PFSK-1 (cell line): Measurements from ENCODE around the gene SLC25A34.

Experiments
- POLR2AphosphoS5 ChIP-seq: IDR thresholded peaks from 2 replicates; pipeline ENCODE4 v1.6.1; 2012; ENCODE audit warnings: low read depth, mild to moderate bottlenecking, control low read depth, low read length, moderate library complexity
- TAF1 ChIP-seq: IDR thresholded peaks from 2 replicates; pipeline ENCODE4 v1.6.1; 2012; ENCODE audit warnings: low read length, control low read depth, borderline replicate concordance; ENCODE audit not compliant: insufficient read depth
- TF ChIP-seq, protein P1 (sequence below), 2 experiments: IDR thresholded peaks; 2 replicates each; pipeline versions ENCODE4 v1.6.1 to v1.8.0; 2011 to 2012; ENCODE audit warnings: low read depth in 2 of 2, low read length in 2 of 2, control low read depth in 1 of 2, inconsistent platforms in 1 of 2, mild to moderate bottlenecking in 1 of 2, moderate library complexity in 1 of 2; ENCODE audit not compliant: insufficient read depth in 1 of 2

DNA sequence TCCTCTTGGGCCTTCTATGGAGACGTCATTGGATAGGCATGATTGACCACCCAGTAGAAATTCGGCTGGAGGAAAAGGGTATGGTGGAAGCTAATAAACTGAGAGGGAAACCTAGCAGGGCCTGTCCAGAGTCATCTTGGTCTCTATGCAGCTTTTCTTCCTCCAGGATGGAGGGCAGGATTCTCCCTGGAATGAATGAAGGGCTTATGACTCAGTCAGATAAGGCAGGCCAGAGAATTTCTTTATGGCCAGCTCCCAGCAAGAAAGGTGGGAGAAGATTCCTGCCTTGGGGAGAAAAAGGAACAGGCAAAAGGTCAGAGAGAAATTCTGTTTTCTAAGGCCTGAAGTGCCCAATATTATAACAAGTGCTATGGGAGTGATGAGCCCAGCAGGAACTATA lies 39.6 kb downstream of the SLC25A34 start:
- TF ChIP-seq TAF1 (no peak), POLR2AphosphoS5 (no peak)
- TF ChIP-seq, protein P1, sequence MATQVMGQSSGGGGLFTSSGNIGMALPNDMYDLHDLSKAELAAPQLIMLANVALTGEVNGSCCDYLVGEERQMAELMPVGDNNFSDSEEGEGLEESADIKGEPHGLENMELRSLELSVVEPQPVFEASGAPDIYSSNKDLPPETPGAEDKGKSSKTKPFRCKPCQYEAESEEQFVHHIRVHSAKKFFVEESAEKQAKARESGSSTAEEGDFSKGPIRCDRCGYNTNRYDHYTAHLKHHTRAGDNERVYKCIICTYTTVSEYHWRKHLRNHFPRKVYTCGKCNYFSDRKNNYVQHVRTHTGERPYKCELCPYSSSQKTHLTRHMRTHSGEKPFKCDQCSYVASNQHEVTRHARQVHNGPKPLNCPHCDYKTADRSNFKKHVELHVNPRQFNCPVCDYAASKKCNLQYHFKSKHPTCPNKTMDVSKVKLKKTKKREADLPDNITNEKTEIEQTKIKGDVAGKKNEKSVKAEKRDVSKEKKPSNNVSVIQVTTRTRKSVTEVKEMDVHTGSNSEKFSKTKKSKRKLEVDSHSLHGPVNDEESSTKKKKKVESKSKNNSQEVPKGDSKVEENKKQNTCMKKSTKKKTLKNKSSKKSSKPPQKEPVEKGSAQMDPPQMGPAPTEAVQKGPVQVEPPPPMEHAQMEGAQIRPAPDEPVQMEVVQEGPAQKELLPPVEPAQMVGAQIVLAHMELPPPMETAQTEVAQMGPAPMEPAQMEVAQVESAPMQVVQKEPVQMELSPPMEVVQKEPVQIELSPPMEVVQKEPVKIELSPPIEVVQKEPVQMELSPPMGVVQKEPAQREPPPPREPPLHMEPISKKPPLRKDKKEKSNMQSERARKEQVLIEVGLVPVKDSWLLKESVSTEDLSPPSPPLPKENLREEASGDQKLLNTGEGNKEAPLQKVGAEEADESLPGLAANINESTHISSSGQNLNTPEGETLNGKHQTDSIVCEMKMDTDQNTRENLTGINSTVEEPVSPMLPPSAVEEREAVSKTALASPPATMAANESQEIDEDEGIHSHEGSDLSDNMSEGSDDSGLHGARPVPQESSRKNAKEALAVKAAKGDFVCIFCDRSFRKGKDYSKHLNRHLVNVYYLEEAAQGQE (IDR thresholded peaks at IDR 0.05; ENCODE audit: insufficient read depth in 1 of 2, low read depth in 2 of 2, low read length in 2 of 2) = no peak
